ENCODE results near the gene PSMG1. TPM values are rescaled to one million over a fixed set of nuclear protein-coding genes. Genes with fewer than 3 reads are reported as not detected.
A peak's percentile ranks its signal among the peaks of the same experiment; 100 is the strongest.

The PSMG1 gene
- total RNA-seq, 6 experiments from 2014 or later: 17.1 to 32.4 (median 26.0) TPM

DNA sequence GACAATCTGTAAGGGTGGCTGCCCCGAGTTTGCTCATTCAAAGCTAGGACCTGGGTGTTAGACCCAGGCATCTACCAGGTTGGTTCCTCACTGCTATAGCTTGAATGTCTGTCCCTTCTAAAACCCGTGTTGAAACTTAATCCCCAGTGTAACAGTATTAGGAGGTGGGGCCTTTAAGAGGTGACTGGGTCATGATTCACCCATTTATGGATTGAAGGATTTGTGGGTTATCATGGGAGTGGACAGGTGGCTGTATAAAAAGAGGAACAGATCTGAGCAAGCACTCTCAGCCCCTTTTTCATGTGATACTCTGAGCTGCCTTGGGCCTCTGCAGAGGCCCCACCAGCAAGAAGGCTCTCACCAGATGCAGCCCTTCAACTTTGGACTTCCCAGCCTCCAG is 29.4 kb downstream of the PSMG1 start:
- no peaks in the 10 kb centered on the region for H3K36me3 ChIP-seq
- intact Hi-C loops (cut with DNase I): no loop called here
- H3K9me3 ChIP-seq: no peaks in the 10 kb centered on the region
- TF ChIP-seq CTCF (IDR thresholded peaks at IDR 0.05): no peak
- H3K4me1 ChIP-seq: no peaks in the 10 kb centered on the region
- no peaks in the 10 kb centered on the region for H3K27me3 ChIP-seq
- no peak overlapping the region for H3K27ac ChIP-seq
- H3K4me3 ChIP-seq: no peak overlapping the region
- DNase-seq (no peak), ATAC-seq (no peak)
- 83% methylated on average over 2 of the region's 2 CpGs for WGBS (ENCODE audit: insufficient coverage, low coverage, low lambda C conversion rate, missing lambda C conversion rate)

- peak; percentile 29 to 53 (median 36) for TF ChIP-seq CTCF (IDR thresholded peaks at IDR 0.05)
- no peak for TF ChIP-seq POLR2A (IDR thresholded peaks at IDR 0.05)
- 75% methylated on average over 2 of the region's 2 CpGs for WGBS (ENCODE audit: insufficient coverage, low coverage, low lambda C conversion rate, missing lambda C conversion rate)
- Histone ChIP-seq H3K9me3 (no peaks in the 10 kb centered on the region), H3K27ac (no peak overlapping the region), H3K4me1 (no peaks in the 10 kb centered on the region), H3K4me3 (no peak overlapping the region), H3K27me3 (no peaks in the 10 kb centered on the region), H3K36me3 (no peaks in the 10 kb centered on the region)
- ATAC-seq: peak; percentile 67 to 90 (median 74)
- intact Hi-C loops (cut with DNase I): no loop called here
- no peak for DNase-seq
Observed at GRCh38 chr21:39153373-39153772, 29.9 kb downstream of the PSMG1 start.

- 75% methylated on average over 1 of the region's 2 CpGs for WGBS (ENCODE audit: insufficient coverage, low coverage, low lambda C conversion rate, missing lambda C conversion rate)
- no peaks in the 10 kb centered on the region for H3K27me3 ChIP-seq
- no peak overlapping the region for H3K4me3 ChIP-seq
Observed at GRCh38 chr21:39152271-39152670, 31.0 kb downstream of the PSMG1 start.

GRCh38 chr21:39150877-39151276 is 32.4 kb downstream of the PSMG1 start:
- ATAC-seq (no peak), DNase-seq (no peak)
- intact Hi-C loops (cut with DNase I): no loop called here
- Histone ChIP-seq H3K27me3 (no peaks in the 10 kb centered on the region), H3K4me1 (no peaks in the 10 kb centered on the region), H3K4me3 (no peak overlapping the region), H3K27ac (no peak overlapping the region), H3K36me3 (no peaks in the 10 kb centered on the region), H3K9me3 (peaks cover 0 to 3% (median 0%) of the 10 kb centered on the region in 4 donors)
- TF ChIP-seq POLR2A (IDR thresholded peaks at IDR 0.05) (no peak), CTCF (IDR thresholded peaks at IDR 0.05) (no peak)

More at GRCh38 chr21:39152271-39152670, 31.0 kb downstream of the PSMG1 start:
- intact Hi-C loops (cut with DNase I): no loop called here
- no peak overlapping the region for H3K27ac ChIP-seq
- no peaks in the 10 kb centered on the region for H3K36me3 ChIP-seq
- ATAC-seq (no peak), DNase-seq (no peak)
- TF ChIP-seq CTCF (IDR thresholded peaks at IDR 0.05) (no peak), POLR2A (IDR thresholded peaks at IDR 0.05) (no peak)
- H3K4me1 ChIP-seq: no peaks in the 10 kb centered on the region
- H3K9me3 ChIP-seq: peaks cover 0 to 3% (median 0%) of the 10 kb centered on the region in 4 donors

DNA sequence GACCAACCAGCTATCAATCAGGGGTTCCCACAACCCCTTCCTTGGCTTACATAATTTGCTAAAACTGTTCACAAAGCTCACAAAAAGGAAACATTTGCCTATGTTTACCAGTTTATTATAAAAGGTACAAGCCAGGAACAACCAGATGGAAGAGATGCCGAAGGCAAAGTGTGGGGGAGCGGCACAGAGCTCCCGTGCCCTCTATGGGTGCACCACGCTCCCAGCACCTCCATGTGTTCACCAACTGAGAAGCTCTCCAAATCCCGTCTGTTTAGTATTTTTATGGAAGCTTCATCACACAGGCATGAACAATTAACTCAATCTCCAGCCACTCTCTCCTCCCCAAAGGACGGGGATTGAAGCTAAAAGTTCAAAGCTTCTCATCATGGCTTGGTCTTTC is 32.9 kb downstream of the PSMG1 start:
- TF ChIP-seq CTCF (IDR thresholded peaks at IDR 0.05) (no peak), POLR2A (IDR thresholded peaks at IDR 0.05) (no peak)
- Histone ChIP-seq H3K27me3 (no peaks in the 10 kb centered on the region), H3K27ac (no peak overlapping the region), H3K4me3 (no peak overlapping the region), H3K4me1 (no peaks in the 10 kb centered on the region), H3K36me3 (no peaks in the 10 kb centered on the region), H3K9me3 (peaks cover 0 to 3% (median 0%) of the 10 kb centered on the region in 4 donors)
- DNase-seq (no peak), ATAC-seq (no peak)
- WGBS (ENCODE audit: insufficient coverage, low coverage, low lambda C conversion rate, missing lambda C conversion rate): 86% methylated on average over 6 of the region's 6 CpGs
- intact Hi-C loops (cut with DNase I): no loop called here
